GM12878 (cell line): ENCODE results near the gene SMARCB1. TPM values are rescaled to one million over a fixed set of nuclear protein-coding genes. Genes with fewer than 3 reads are reported as not detected.

Experiments used
- BHLHE40 ChIP-seq, 2 experiments: fragments of 450-650 bp in 1 of 2; IDR thresholded peaks; 2 replicates each; pipeline ENCODE4 v1.6.1; 2011 to 2017; ENCODE audit warnings: low read depth in 2 of 2, borderline replicate concordance in 1 of 2, improper control_type of control experiment in 1 of 2, low read length in 1 of 2, mild to moderate bottlenecking in 1 of 2
- DPF2 ChIP-seq: fragments of 450-650 bp; IDR thresholded peaks from 2 replicates; pipeline ENCODE4 v1.6.1; 2017; ENCODE audit warnings: mild to moderate bottlenecking
- E2F4 ChIP-seq: IDR thresholded peaks from 2 replicates; pipeline ENCODE4 v1.6.1; 2012; ENCODE audit warnings: low read depth, low read length, improper control_type of control experiment
- GATAD2B ChIP-seq: fragments of 450-650 bp; conservative IDR thresholded peaks from 2 replicates; pipeline ENCODE4 v1.6.1; 2017; ENCODE audit warnings: low read depth, mild to moderate bottlenecking, moderate library complexity
- LARP7 ChIP-seq: fragments of 450-650 bp; IDR thresholded peaks from 2 replicates; pipeline ENCODE4 v1.6.1; 2017; ENCODE audit warnings: mild to moderate bottlenecking
- NR2F1 ChIP-seq: fragments of 450-650 bp; conservative IDR thresholded peaks from 2 replicates; pipeline ENCODE4 v1.6.1; 2017; ENCODE audit warnings: mild to moderate bottlenecking
- PAX8 ChIP-seq: fragments of 450-650 bp; IDR thresholded peaks from 2 replicates; pipeline ENCODE4 v1.6.1; 2017; ENCODE audit warnings: mild to moderate bottlenecking, moderate library complexity
- RB1 ChIP-seq: fragments of 450-650 bp; formaldehyde crosslinking; IDR thresholded peaks from 2 replicates; pipeline ENCODE4 v1.6.1; 2017; ENCODE audit warnings: mild to moderate bottlenecking, borderline replicate concordance
- RBBP5 ChIP-seq: fragments of 200-600 bp; sonication (generic); conservative IDR thresholded peaks from 2 replicates; pipeline ENCODE4 v1.6.1; 2016
- polyA plus RNA-seq, 11 experiments: library from polyadenylated mRNA; depleted of rRNA in 4 of 11; unstranded in 6 of 11; stranded (reverse) in 5 of 11; fragments of >200 nt; fragmentation: Nextera tagmentation in 4 of 11; fragmentation: Illumina TruSeq in 1 of 11; extraction: Ambion mirVana in 4 of 11; extraction: Trizol in 1 of 11; gene quantifications; 1 replicate in 1 of 11; 2 replicates in 10 of 11; pipeline versions ENCODE4 v1.2.1 to v1.2.3, GENCODE V29; 2011 to 2016; ENCODE audit warnings: inconsistent platforms in 2 of 11, missing spikeins in 2 of 11, low read depth in 1 of 11
- total RNA-seq, 4 experiments: library from RNA; depleted of rRNA in 3 of 4; stranded (reverse); fragments of >200 nt in 3 of 4; fragmentation: Illumina TruSeq in 1 of 4; extraction: Trizol in 1 of 4; gene quantifications; 2 replicates each; pipeline versions ENCODE4 v1.2.1 to v1.2.3, GENCODE V29; 2013 to 2021
- TF ChIP-seq, protein P1 (sequence below): fragments of 450-650 bp; IDR thresholded peaks from 2 replicates; pipeline ENCODE4 v1.6.1; 2014; ENCODE audit warnings: mild to moderate bottlenecking
- TF ChIP-seq, protein P2 (sequence below): fragments of 450-650 bp; IDR thresholded peaks from 2 replicates; pipeline ENCODE4 v1.6.1; 2017; ENCODE audit warnings: mild to moderate bottlenecking, low read depth, inconsistent platforms; ENCODE audit not compliant: poor library complexity, severe bottlenecking

The SMARCB1 gene
- total and polyA plus RNA-seq, 10 of the 15 experiments (the other 5 are each of a cell fraction or from before 2014, with no cell fraction given), result 9.1 to 215 (median 183) TPM

DNA sequence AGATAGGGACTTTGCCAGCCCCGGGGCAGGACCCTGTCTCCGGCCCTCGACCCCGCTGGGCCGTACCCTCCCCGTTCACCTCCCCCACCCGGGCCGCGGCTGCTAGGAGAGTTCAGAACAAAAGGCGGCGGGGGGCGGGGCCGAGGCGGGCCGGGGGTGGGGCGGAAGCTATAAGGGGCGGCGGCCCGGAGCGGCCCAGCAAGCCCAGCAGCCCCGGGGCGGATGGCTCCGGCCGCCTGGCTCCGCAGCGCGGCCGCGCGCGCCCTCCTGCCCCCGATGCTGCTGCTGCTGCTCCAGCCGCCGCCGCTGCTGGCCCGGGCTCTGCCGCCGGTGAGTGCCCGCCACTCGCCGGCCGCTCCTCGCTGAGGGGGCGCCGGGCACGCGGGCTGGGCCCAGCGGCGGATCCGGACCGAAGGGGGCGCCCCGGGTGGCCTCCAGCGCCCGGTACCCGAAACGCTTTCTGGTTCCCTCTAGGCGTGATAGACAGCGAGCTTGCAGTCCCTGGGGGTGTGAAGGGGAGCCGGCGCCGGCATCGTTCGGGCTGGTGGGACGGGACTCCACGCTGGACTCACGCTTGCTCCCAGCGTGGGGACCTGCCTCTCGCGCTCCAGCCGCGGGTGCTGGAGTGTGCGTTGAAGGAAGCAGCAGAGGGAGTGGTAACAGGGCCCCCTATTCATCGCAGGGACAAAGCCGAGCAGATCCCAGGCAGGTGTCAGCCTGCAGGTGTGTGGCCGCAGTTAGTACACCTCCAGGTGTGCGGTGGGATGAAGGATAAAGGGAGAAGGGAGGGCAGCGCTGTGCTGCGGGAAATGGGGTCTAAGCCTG, 13.9 kb upstream of the SMARCB1 start, which contains the start of gene MMP11 (continued):
- TF ChIP-seq RB1, result no peak
- 0 out of 2 replicates have a peak, but pooled peaks have one; percentile 26 for TF ChIP-seq DPF2
- TF ChIP-seq RBBP5, result no peak
- TF ChIP-seq BHLHE40 (IDR thresholded peaks at IDR 0.05; ENCODE audit: borderline replicate concordance in 1 of 2, low read depth in 2 of 2, low read length in 1 of 2), result peak in 1 of 2 experiments; percentile 52; a peak in 1 of 4 replicates
- no peak for TF ChIP-seq PAX8
- peak; percentile 69; the same call in 1 of the 2 replicates for TF ChIP-seq LARP7
- TF ChIP-seq, protein P1, sequence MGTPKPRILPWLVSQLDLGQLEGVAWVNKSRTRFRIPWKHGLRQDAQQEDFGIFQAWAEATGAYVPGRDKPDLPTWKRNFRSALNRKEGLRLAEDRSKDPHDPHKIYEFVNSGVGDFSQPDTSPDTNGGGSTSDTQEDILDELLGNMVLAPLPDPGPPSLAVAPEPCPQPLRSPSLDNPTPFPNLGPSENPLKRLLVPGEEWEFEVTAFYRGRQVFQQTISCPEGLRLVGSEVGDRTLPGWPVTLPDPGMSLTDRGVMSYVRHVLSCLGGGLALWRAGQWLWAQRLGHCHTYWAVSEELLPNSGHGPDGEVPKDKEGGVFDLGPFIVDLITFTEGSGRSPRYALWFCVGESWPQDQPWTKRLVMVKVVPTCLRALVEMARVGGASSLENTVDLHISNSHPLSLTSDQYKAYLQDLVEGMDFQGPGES, result no peak
- peak; percentile 71; the same call in 1 of the 2 replicates for TF ChIP-seq GATAD2B
- TF ChIP-seq, protein P2, sequence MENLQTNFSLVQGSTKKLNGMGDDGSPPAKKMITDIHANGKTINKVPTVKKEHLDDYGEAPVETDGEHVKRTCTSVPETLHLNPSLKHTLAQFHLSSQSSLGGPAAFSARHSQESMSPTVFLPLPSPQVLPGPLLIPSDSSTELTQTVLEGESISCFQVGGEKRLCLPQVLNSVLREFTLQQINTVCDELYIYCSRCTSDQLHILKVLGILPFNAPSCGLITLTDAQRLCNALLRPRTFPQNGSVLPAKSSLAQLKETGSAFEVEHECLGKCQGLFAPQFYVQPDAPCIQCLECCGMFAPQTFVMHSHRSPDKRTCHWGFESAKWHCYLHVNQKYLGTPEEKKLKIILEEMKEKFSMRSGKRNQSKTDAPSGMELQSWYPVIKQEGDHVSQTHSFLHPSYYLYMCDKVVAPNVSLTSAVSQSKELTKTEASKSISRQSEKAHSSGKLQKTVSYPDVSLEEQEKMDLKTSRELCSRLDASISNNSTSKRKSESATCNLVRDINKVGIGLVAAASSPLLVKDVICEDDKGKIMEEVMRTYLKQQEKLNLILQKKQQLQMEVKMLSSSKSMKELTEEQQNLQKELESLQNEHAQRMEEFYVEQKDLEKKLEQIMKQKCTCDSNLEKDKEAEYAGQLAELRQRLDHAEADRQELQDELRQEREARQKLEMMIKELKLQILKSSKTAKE, result no peak
- TF ChIP-seq NR2F1, result 0 out of 2 replicates have a peak, but pooled peaks have one; percentile 5
- no peak for TF ChIP-seq E2F4
- TF ChIP-seq, all 136 proteins: peak for 10
